Effector memory CD4-positive, alpha-beta T cell (primary cell): ENCODE results near the gene PGAP6.
"Not testable (repeated sequence)": the region's sequence is repeated elsewhere in the genome, so short reads cannot be mapped to it uniquely, and the experiment has no call there.

Experiments used
- DNase-seq, 3 donors: peaks; one replicate each; pipeline ENCODE4 v3.0.0-alpha.2; 2020
- H3K27ac ChIP-seq: 2 replicates; pipeline ENCODE4 v1.7.0; 2013; ENCODE audit warnings: mild to moderate bottlenecking, low read length, moderate library complexity; ENCODE audit not compliant: insufficient read depth, poor library complexity, severe bottlenecking
- H3K27me3 ChIP-seq: replicated peaks from 2 replicates; pipeline ENCODE4 v1.7.0; 2013; ENCODE audit warnings: mild to moderate bottlenecking, low read length; ENCODE audit not compliant: insufficient read depth, control insufficient read depth, poor library complexity, severe bottlenecking
- H3K36me3 ChIP-seq: 2 replicates; pipeline ENCODE4 v1.7.0; 2013; ENCODE audit warnings: mild to moderate bottlenecking, low read length, moderate library complexity; ENCODE audit not compliant: control insufficient read depth, insufficient read depth
- H3K4me1 ChIP-seq: 2 replicates; pipeline ENCODE4 v1.7.0; 2013; ENCODE audit warnings: low read length, mild to moderate bottlenecking; ENCODE audit not compliant: control insufficient read depth, insufficient read depth, poor library complexity, severe bottlenecking
- H3K4me3 ChIP-seq: 2 replicates; pipeline ENCODE4 v1.7.0; 2013; ENCODE audit warnings: low read length, low read depth, mild to moderate bottlenecking; ENCODE audit not compliant: insufficient read depth, poor library complexity, severe bottlenecking
- H3K9me3 ChIP-seq: 2 replicates; pipeline ENCODE4 v1.7.0; 2013; ENCODE audit warnings: mild to moderate bottlenecking, low read length, moderate library complexity; ENCODE audit not compliant: control insufficient read depth

Gene PGAP6

GRCh38 chr16:391885-392335, 10.1 kb upstream of the PGAP6 start:
- H3K27ac ChIP-seq, result no peak overlapping the region
- H3K9me3 ChIP-seq, result no peaks in the 10 kb centered on the region
- no peak overlapping the region for H3K4me3 ChIP-seq
- no peaks in the 10 kb centered on the region for H3K27me3 ChIP-seq
- H3K36me3 ChIP-seq, result no peaks in the 10 kb centered on the region
- peak; percentile 36 to 61 (median 53) for DNase-seq
- H3K4me1 ChIP-seq, result no peaks in the 10 kb centered on the region

GRCh38 chr16:389352-389751, 7.6 kb upstream of the PGAP6 start:
- Histone ChIP-seq H3K9me3 (no peaks in the 10 kb centered on the region), H3K4me3 (no peak overlapping the region)
- no peak for DNase-seq

GRCh38 chr16:387761-388666, 6.2 kb upstream of the PGAP6 start:
- H3K4me1 ChIP-seq, H3K27ac ChIP-seq, H3K27me3 ChIP-seq, H3K36me3 ChIP-seq, DNase-seq, H3K9me3 ChIP-seq, H3K4me3 ChIP-seq: not testable (repeated sequence)

More at GRCh38 chr16:389352-389751, 7.6 kb upstream of the PGAP6 start:
- Histone ChIP-seq H3K27ac (no peak overlapping the region), H3K4me1 (no peaks in the 10 kb centered on the region), H3K27me3 (no peaks in the 10 kb centered on the region), H3K36me3 (no peaks in the 10 kb centered on the region)

GRCh38 chr16:386641-387156, 4.9 kb upstream of the PGAP6 start:
- H3K9me3 ChIP-seq, result no peaks in the 10 kb centered on the region
- no peak overlapping the region for H3K27ac ChIP-seq
- H3K4me1 ChIP-seq, result peaks cover 9% of the 10 kb centered on the region
- no peak overlapping the region for H3K4me3 ChIP-seq
- H3K36me3 ChIP-seq, result no peaks in the 10 kb centered on the region
- no peak for DNase-seq
- H3K27me3 ChIP-seq, result no peaks in the 10 kb centered on the region

- Histone ChIP-seq H3K4me1 (peaks cover 26% of the 10 kb centered on the region), H3K4me3 (peak overlapping the region; percentile 68), H3K36me3 (no peaks in the 10 kb centered on the region), H3K9me3 (no peaks in the 10 kb centered on the region), H3K27ac (peak overlapping the region; percentile 22), H3K27me3 (no peaks in the 10 kb centered on the region)
- DNase-seq, result peak in 2 of 3 donors; percentile 49 to 57
These were observed 1.7 kb upstream of the PGAP6 start for GRCh38 chr16:383326-384051.

- peak overlapping the region; percentile 55 for H3K27ac ChIP-seq
- H3K27me3 ChIP-seq, result no peaks in the 10 kb centered on the region
- H3K9me3 ChIP-seq, result no peaks in the 10 kb centered on the region
- H3K4me1 ChIP-seq, result peaks cover 26% of the 10 kb centered on the region
- DNase-seq, result no peak
- H3K4me3 ChIP-seq, result peak overlapping the region; percentile 78
- H3K36me3 ChIP-seq, result peaks cover 14% of the 10 kb centered on the region
These were observed 578 bp downstream of the PGAP6 start for GRCh38 chr16:381012-381788.

- Histone ChIP-seq H3K4me1 (peaks cover 26% of the 10 kb centered on the region), H3K4me3 (peak overlapping the region; percentile 78), H3K36me3 (peaks cover 18% of the 10 kb centered on the region), H3K9me3 (no peaks in the 10 kb centered on the region), H3K27me3 (no peaks in the 10 kb centered on the region), H3K27ac (peak overlapping the region; percentile 55)
- no peak for DNase-seq
These were observed 1.1 kb downstream of the PGAP6 start for GRCh38 chr16:380762-381011.

- Histone ChIP-seq H3K36me3 (peaks cover 20% of the 10 kb centered on the region), H3K27ac (peak overlapping the region; percentile 63), H3K27me3 (no peaks in the 10 kb centered on the region), H3K4me1 (peaks cover 26% of the 10 kb centered on the region), H3K9me3 (no peaks in the 10 kb centered on the region), H3K4me3 (peak overlapping the region; percentile 78)
- no peak for DNase-seq
These were observed 1.6 kb downstream of the PGAP6 start for GRCh38 chr16:379961-380761.
